NCI-H446 treated with DMSO at 0.1 percent for 48 hours (cell line): ENCODE measurements around the gene GDF2.

Experiments
- DNase-seq: peaks from one replicate; lab custom pipeline; 2025; lab: John Stamatoyannopoulos, UW

The GDF2 gene

GRCh38 chr10:47369251-47369894 lies 47.1 kb downstream of the GDF2 start:
- no peak for DNase-seq

- no peak for DNase-seq
Observed at GRCh38 chr10:47370015-47370767, 47.9 kb downstream of the GDF2 start.

- DNase-seq = no peak
Observed at GRCh38 chr10:47370878-47371277, 48.6 kb downstream of the GDF2 start.

GRCh38 chr10:47371629-47372485 lies 49.6 kb downstream of the GDF2 start:
- no peak for DNase-seq

GRCh38 chr10:47372726-47373125 lies 50.5 kb downstream of the GDF2 start:
- DNase-seq = no peak

GRCh38 chr10:47374611-47375536 lies 52.6 kb downstream of the GDF2 start:
- DNase-seq = no peak

- no peak for DNase-seq
Observed at GRCh38 chr10:47376522-47377220, 54.4 kb downstream of the GDF2 start.
